ENCODE results near the gene ZNF331.

DNA sequence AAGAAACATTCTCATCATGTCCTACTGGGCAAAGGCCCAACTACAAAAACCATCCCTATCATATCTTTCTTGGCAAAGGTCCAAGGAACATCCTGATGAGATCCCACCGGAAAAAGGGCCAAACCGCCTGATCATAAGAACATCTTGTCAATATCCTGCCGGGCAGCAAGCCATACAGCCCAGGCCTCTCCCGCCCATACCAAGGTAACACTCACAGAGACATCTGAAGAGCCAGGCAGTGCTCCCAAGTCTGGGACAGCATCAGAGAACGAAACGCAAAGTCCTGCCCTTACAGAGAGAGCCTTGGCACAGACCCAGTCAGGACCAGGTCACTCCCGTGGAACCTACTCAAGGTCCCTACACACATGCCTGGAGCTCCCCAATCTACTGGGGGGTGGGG lies 18.5 kb upstream of the ZNF331 start:
- TF ChIP-seq POLR2A (IDR thresholded peaks at IDR 0.05), result no peak
- TF ChIP-seq, protein P1, sequence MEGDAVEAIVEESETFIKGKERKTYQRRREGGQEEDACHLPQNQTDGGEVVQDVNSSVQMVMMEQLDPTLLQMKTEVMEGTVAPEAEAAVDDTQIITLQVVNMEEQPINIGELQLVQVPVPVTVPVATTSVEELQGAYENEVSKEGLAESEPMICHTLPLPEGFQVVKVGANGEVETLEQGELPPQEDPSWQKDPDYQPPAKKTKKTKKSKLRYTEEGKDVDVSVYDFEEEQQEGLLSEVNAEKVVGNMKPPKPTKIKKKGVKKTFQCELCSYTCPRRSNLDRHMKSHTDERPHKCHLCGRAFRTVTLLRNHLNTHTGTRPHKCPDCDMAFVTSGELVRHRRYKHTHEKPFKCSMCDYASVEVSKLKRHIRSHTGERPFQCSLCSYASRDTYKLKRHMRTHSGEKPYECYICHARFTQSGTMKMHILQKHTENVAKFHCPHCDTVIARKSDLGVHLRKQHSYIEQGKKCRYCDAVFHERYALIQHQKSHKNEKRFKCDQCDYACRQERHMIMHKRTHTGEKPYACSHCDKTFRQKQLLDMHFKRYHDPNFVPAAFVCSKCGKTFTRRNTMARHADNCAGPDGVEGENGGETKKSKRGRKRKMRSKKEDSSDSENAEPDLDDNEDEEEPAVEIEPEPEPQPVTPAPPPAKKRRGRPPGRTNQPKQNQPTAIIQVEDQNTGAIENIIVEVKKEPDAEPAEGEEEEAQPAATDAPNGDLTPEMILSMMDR (IDR thresholded peaks at IDR 0.05), result no peak
